ENCODE results near the gene GK2. TPM values are rescaled to one million over a fixed set of nuclear protein-coding genes. Genes with fewer than 3 reads are reported as not detected.

GK2 gene
- polyA plus RNA-seq (2013, experiment 1 of 4), result not detected
- polyA plus RNA-seq (2013, experiment 2 of 4), result not detected
- not detected for polyA plus RNA-seq (2013, experiment 3 of 4)
- not detected for polyA plus RNA-seq (2013, experiment 4 of 4)

GRCh38 chr4:79408063-79408462 lies at the start of gene GK2:
GK2 (minus strand) TSS chr4:79408228; CDS start chr4:79408200, 28 bp downstream.
- 95 to 96% methylated on average over 13 to 16 of the region's 16 CpGs for WGBS, 2 experiments
- Histone ChIP-seq H3K36me3 (ENCODE audit: control insufficient read depth, insufficient read depth, low read length) (no peaks in the 10 kb centered on the region), H3K4me1 (ENCODE audit: control insufficient read depth, insufficient read depth, low read length) (no peaks in the 10 kb centered on the region), H3K4me3 (ENCODE audit: insufficient read depth, low read depth, low read length) (no peak within 1 kb of the TSS), H3K27me3 (ENCODE audit: control insufficient read depth, insufficient read depth, low read length, poor library complexity, severe bottlenecking) (no peaks in the 10 kb centered on the region), H3K27ac (ENCODE audit: insufficient read depth, low read depth, low read length, poor library complexity, severe bottlenecking) (no peak within 1 kb of the TSS), H3K9me3 (ENCODE audit: control insufficient read depth, low read length) (no peaks in the 10 kb centered on the region)

- 83 to 84% methylated on average over 5 of the region's 5 CpGs for WGBS, 2 experiments
- Histone ChIP-seq H3K27ac (ENCODE audit: insufficient read depth, low read depth, low read length, poor library complexity, severe bottlenecking) (no peak overlapping the region), H3K4me1 (ENCODE audit: control insufficient read depth, insufficient read depth, low read length) (no peaks in the 10 kb centered on the region), H3K27me3 (ENCODE audit: control insufficient read depth, insufficient read depth, low read length, poor library complexity, severe bottlenecking) (no peaks in the 10 kb centered on the region), H3K36me3 (ENCODE audit: control insufficient read depth, insufficient read depth, low read length) (no peaks in the 10 kb centered on the region), H3K4me3 (ENCODE audit: insufficient read depth, low read depth, low read length) (no peak overlapping the region), H3K9me3 (ENCODE audit: control insufficient read depth, low read length) (no peaks in the 10 kb centered on the region)
Observed at GRCh38 chr4:79455216-79455615, 47.2 kb upstream of the GK2 start.

GRCh38 chr4:79454656-79455055 lies 46.6 kb upstream of the GK2 start:
- no peak overlapping the region for H3K27ac ChIP-seq (ENCODE audit: insufficient read depth, low read depth, low read length, poor library complexity, severe bottlenecking)
- no peaks in the 10 kb centered on the region for H3K4me1 ChIP-seq (ENCODE audit: control insufficient read depth, insufficient read depth, low read length)
- H3K27me3 ChIP-seq (ENCODE audit: control insufficient read depth, insufficient read depth, low read length, poor library complexity, severe bottlenecking), result no peaks in the 10 kb centered on the region
- WGBS, 2 experiments, result 88 to 91% methylated on average over 2 of the region's 2 CpGs
- H3K9me3 ChIP-seq (ENCODE audit: control insufficient read depth, low read length), result no peaks in the 10 kb centered on the region
- H3K4me3 ChIP-seq (ENCODE audit: insufficient read depth, low read depth, low read length), result no peak overlapping the region
- no peaks in the 10 kb centered on the region for H3K36me3 ChIP-seq (ENCODE audit: control insufficient read depth, insufficient read depth, low read length)

DNA sequence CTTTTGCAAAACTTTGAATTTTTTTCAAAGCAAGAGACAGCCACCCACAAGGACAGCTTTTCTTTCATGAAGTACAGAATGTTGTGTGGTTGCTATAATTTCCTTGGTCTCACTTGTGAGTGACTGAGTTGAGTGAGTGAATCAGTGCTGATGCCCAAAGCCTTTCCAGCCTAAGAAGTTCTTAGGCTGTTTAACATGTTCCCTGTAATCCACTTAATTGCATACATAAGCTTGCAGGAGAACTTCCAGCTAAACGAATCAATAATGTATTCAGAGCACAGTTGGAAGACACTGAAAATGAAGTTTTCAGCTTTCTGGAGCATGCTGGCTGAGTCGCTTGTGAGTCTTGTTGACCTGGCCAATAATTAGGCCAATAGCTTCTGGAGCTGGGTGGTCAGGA lies 42.0 kb upstream of the GK2 start:
- Histone ChIP-seq H3K4me1 (ENCODE audit: control insufficient read depth, insufficient read depth, low read length) (peaks cover 3% of the 10 kb centered on the region), H3K27ac (ENCODE audit: insufficient read depth, low read depth, low read length, poor library complexity, severe bottlenecking) (no peak overlapping the region)

DNA sequence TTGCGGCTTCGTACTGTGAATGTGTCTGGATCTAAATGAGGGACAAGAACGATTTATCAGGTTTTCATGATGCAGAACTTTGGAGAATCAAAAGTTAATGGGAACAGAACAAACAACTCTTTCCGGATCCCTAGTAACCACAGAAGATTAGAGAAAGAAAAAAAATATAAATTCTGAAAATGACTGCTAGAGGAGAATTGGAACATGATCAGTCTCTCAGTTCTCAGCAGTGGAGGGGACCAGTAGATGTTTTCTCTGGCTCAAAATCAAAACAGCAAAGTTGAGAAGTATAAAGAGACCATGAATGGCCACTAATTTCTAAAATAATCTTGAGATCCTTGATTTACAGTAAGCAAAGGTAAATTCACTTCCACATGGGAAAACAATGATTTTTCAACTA lies 38.1 kb upstream of the GK2 start:
- Histone ChIP-seq H3K9me3 (ENCODE audit: control insufficient read depth, low read length) (no peaks in the 10 kb centered on the region), H3K36me3 (ENCODE audit: control insufficient read depth, insufficient read depth, low read length) (no peaks in the 10 kb centered on the region), H3K4me3 (ENCODE audit: insufficient read depth, low read depth, low read length) (no peak overlapping the region), H3K4me1 (ENCODE audit: control insufficient read depth, insufficient read depth, low read length) (peaks cover 3% of the 10 kb centered on the region), H3K27me3 (ENCODE audit: control insufficient read depth, insufficient read depth, low read length, poor library complexity, severe bottlenecking) (no peaks in the 10 kb centered on the region), H3K27ac (ENCODE audit: insufficient read depth, low read depth, low read length, poor library complexity, severe bottlenecking) (no peak overlapping the region)
- WGBS, 2 experiments, result 94 to 96% methylated on average over 4 of the region's 4 CpGs

More for the DNA sequence above, 42.0 kb upstream of the GK2 start:
- 75 to 81% methylated on average over 2 of the region's 2 CpGs for WGBS, 2 experiments
- H3K4me3 ChIP-seq (ENCODE audit: insufficient read depth, low read depth, low read length), result no peak overlapping the region
- no peaks in the 10 kb centered on the region for H3K9me3 ChIP-seq (ENCODE audit: control insufficient read depth, low read length)
- no peaks in the 10 kb centered on the region for H3K27me3 ChIP-seq (ENCODE audit: control insufficient read depth, insufficient read depth, low read length, poor library complexity, severe bottlenecking)
- no peaks in the 10 kb centered on the region for H3K36me3 ChIP-seq (ENCODE audit: control insufficient read depth, insufficient read depth, low read length)

GRCh38 chr4:79445371-79445781 lies 37.3 kb upstream of the GK2 start:
- no peak overlapping the region for H3K4me3 ChIP-seq (ENCODE audit: insufficient read depth, low read depth, low read length)
- H3K4me1 ChIP-seq (ENCODE audit: control insufficient read depth, insufficient read depth, low read length), result peaks cover 3% of the 10 kb centered on the region
- peak overlapping the region; percentile 30 for H3K27ac ChIP-seq (ENCODE audit: insufficient read depth, low read depth, low read length, poor library complexity, severe bottlenecking)
- 46 to 62% methylated on average over 5 of the region's 5 CpGs for WGBS, 2 experiments
- no peaks in the 10 kb centered on the region for H3K36me3 ChIP-seq (ENCODE audit: control insufficient read depth, insufficient read depth, low read length)
- no peaks in the 10 kb centered on the region for H3K9me3 ChIP-seq (ENCODE audit: control insufficient read depth, low read length)
- no peaks in the 10 kb centered on the region for H3K27me3 ChIP-seq (ENCODE audit: control insufficient read depth, insufficient read depth, low read length, poor library complexity, severe bottlenecking)

DNA sequence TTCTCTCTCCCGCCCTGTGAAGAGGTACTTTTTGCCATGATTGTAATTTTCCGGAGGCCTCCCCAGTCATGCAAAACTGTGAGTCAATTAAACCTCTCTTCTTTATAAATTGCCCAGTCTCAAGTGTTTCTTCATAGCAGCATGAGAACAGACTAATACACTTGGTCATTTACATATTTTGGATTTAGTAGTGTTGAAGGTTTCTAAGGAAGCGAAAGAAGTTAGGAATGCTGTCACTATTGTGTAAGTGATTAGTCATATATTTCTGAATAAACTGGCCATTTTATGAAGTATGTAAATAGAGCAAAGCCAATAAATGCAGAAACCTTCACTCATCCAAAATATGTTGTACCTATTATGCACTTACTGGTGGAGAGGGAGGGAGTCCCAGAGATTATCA lies 34.4 kb upstream of the GK2 start:
- Histone ChIP-seq H3K9me3 (ENCODE audit: control insufficient read depth, low read length) (no peaks in the 10 kb centered on the region), H3K27ac (ENCODE audit: insufficient read depth, low read depth, low read length, poor library complexity, severe bottlenecking) (no peak overlapping the region), H3K4me1 (ENCODE audit: control insufficient read depth, insufficient read depth, low read length) (peaks cover 3% of the 10 kb centered on the region), H3K27me3 (ENCODE audit: control insufficient read depth, insufficient read depth, low read length, poor library complexity, severe bottlenecking) (no peaks in the 10 kb centered on the region), H3K36me3 (ENCODE audit: control insufficient read depth, insufficient read depth, low read length) (no peaks in the 10 kb centered on the region), H3K4me3 (ENCODE audit: insufficient read depth, low read depth, low read length) (no peak overlapping the region)
- 94 to 97% methylated on average over 3 of the region's 3 CpGs for WGBS, 2 experiments

DNA sequence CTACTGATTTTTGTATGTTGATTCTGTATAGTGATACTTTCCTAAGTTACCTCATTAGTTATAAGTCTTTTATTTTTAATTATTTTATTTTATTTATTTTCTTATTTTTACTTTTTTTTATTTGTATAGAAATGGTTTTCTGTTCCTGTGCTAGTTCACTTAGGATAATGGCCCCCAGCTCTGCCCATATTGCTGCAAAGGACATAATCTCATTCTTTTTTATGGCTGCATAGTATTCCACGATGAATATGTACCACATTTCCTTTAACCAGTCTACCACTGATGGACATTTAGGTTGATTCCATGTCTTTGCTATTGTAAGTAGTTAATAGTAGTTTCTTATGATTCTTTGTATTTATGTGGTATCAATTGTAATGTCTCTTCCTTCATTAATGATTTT lies 31.5 kb upstream of the GK2 start:
- H3K27ac ChIP-seq (ENCODE audit: insufficient read depth, low read depth, low read length, poor library complexity, severe bottlenecking), result no peak overlapping the region
- H3K9me3 ChIP-seq (ENCODE audit: control insufficient read depth, low read length), result no peaks in the 10 kb centered on the region
- H3K36me3 ChIP-seq (ENCODE audit: control insufficient read depth, insufficient read depth, low read length), result no peaks in the 10 kb centered on the region
- no peaks in the 10 kb centered on the region for H3K27me3 ChIP-seq (ENCODE audit: control insufficient read depth, insufficient read depth, low read length, poor library complexity, severe bottlenecking)
- 60 to 82% methylated on average over 1 of the region's 1 CpG for WGBS, 2 experiments
- no peaks in the 10 kb centered on the region for H3K4me1 ChIP-seq (ENCODE audit: control insufficient read depth, insufficient read depth, low read length)
- H3K4me3 ChIP-seq (ENCODE audit: insufficient read depth, low read depth, low read length), result no peak overlapping the region

DNA sequence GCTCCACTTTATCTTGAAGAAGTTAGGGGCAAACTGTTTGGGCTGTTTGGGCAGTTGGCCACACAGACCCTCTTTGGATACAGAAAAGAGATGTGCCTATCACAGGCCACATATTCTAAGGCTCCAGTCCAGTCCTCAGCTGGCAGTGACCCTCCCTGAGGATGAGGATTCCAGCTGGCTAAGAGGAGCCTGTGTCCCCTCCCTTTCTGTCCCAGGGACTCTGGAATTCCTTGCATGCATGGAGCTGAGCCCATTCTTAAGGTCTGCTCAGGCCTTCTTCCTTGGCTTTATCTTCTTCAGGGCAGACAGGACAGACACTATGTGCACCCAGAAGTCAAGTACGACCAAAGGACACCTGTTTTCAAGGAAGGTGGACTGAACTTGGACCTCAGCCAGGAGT lies 23.8 kb upstream of the GK2 start:
- WGBS, 2 experiments, result 91 to 96% methylated on average over 1 of the region's 1 CpG
- H3K36me3 ChIP-seq (ENCODE audit: control insufficient read depth, insufficient read depth, low read length), result no peaks in the 10 kb centered on the region
- no peaks in the 10 kb centered on the region for H3K9me3 ChIP-seq (ENCODE audit: control insufficient read depth, low read length)
- no peak overlapping the region for H3K4me3 ChIP-seq (ENCODE audit: insufficient read depth, low read depth, low read length)
- no peaks in the 10 kb centered on the region for H3K4me1 ChIP-seq (ENCODE audit: control insufficient read depth, insufficient read depth, low read length)
- H3K27me3 ChIP-seq (ENCODE audit: control insufficient read depth, insufficient read depth, low read length, poor library complexity, severe bottlenecking), result no peaks in the 10 kb centered on the region
- no peak overlapping the region for H3K27ac ChIP-seq (ENCODE audit: insufficient read depth, low read depth, low read length, poor library complexity, severe bottlenecking)

- Histone ChIP-seq H3K4me3 (ENCODE audit: insufficient read depth, low read depth, low read length) (no peak overlapping the region), H3K27ac (ENCODE audit: insufficient read depth, low read depth, low read length, poor library complexity, severe bottlenecking) (no peak overlapping the region)
- 93% methylated on average over 2 of the region's 2 CpGs for WGBS, 2 experiments
Observed at GRCh38 chr4:79429113-79429903, 21.3 kb upstream of the GK2 start.

More at GRCh38 chr4:79429113-79429903, 21.3 kb upstream of the GK2 start:
- H3K4me1 ChIP-seq (ENCODE audit: control insufficient read depth, insufficient read depth, low read length), result no peaks in the 10 kb centered on the region
- no peaks in the 10 kb centered on the region for H3K9me3 ChIP-seq (ENCODE audit: control insufficient read depth, low read length)
- no peaks in the 10 kb centered on the region for H3K36me3 ChIP-seq (ENCODE audit: control insufficient read depth, insufficient read depth, low read length)
- no peaks in the 10 kb centered on the region for H3K27me3 ChIP-seq (ENCODE audit: control insufficient read depth, insufficient read depth, low read length, poor library complexity, severe bottlenecking)
